ENCODE results near the gene SREBF1. TPM values are rescaled to one million over a fixed set of nuclear protein-coding genes. Genes with fewer than 3 reads are reported as not detected.

SREBF1 gene
- total and polyA plus RNA-seq, 2 of the 4 experiments (the other 2 are of a cell fraction): 3.4 to 20.4 TPM

DNA sequence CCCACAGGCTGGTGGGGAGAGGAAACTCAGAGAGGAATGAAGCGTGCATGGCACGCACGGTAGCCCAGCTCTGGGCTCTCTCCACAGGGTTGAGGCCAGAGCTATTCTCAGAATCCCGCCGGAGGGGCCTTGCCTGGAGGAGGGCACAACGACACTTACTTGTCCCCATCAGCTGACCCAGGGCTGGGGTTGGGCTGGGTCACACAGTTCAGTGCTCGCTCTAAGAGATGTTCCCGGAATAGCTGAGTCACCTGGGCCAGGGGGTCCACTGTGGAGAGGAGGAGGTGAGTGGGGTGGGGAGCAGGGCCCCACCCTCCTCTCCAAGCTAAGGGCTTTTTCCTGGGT lies 21.8 kb downstream of the SREBF1 start:
- CTCF ChIA-PET: no interaction called here
- 90% methylated on average over 4 of the region's 8 CpGs; no CpG with 5 or more reads in 1 of the 2 experiments for WGBS, 2 experiments (ENCODE audit: extremely low coverage in 2 of 2, insufficient read length in 1 of 2)
- DNase-seq: no peak
- ATAC-seq (ENCODE audit: low read depth): no peak
- no peak overlapping the region for H3K27ac ChIP-seq (ENCODE audit: insufficient read depth, low read length)
- H3K4me1 ChIP-seq (ENCODE audit: control insufficient read depth, insufficient read depth, low read length): peaks cover 21% of the 10 kb centered on the region
- no peaks in the 10 kb centered on the region for H3K27me3 ChIP-seq (ENCODE audit: control insufficient read depth, insufficient read depth, low read length)
- dilution Hi-C loops (cut with HindIII; ENCODE audit: low sequenced_read_pairs, unreplicated experiment): no loop called here
- no peaks in the 10 kb centered on the region for H3K9me3 ChIP-seq (ENCODE audit: control insufficient read depth, insufficient read depth, low read length)
- no peak overlapping the region for H2BK20ac ChIP-seq (ENCODE audit: low read depth, low read length)
- peaks cover 65% of the 10 kb centered on the region for H4K20me1 ChIP-seq (ENCODE audit: insufficient read depth, low read length)
- peaks cover 7% of the 10 kb centered on the region; the same call in 1 of the 2 replicates for H3K9me1 ChIP-seq (ENCODE audit: insufficient read depth, low read length)
- no peak overlapping the region for H3K14ac ChIP-seq (replicated peaks; ENCODE audit: low read depth, low read length)
- POLR2A ChIA-PET (ENCODE audit: unreplicated experiment): no interaction called here
- BruUV-seq (replicated peaks): no TSS peak
- no peak overlapping the region for H4K8ac ChIP-seq (ENCODE audit: low read depth in 2 of 2, low read length in 2 of 2)
- H2AK9ac ChIP-seq (replicated peaks; ENCODE audit: low read depth, low read length, poor library complexity): no peak overlapping the region
- no peak overlapping the region for H2BK15ac ChIP-seq (ENCODE audit: low read depth, low read length)
- H2BK5ac ChIP-seq (ENCODE audit: low read depth, low read length, poor library complexity, severe bottlenecking): no peak overlapping the region
- H3K9ac ChIP-seq (ENCODE audit: low read depth, low read length): no peak overlapping the region
- no peak overlapping the region for H4K91ac ChIP-seq (ENCODE audit: insufficient read depth, low read depth, low read length)
- H3K36me3 ChIP-seq (ENCODE audit: control insufficient read depth, insufficient read depth, low read length): peaks cover 71% of the 10 kb centered on the region
- H3K4me2 ChIP-seq (ENCODE audit: low read depth, low read length): no peak overlapping the region
- no peak overlapping the region for H2BK120ac ChIP-seq (ENCODE audit: low read depth, low read length)
- no peak overlapping the region for H3K23ac ChIP-seq (ENCODE audit: low read depth, low read length)
- intact Hi-C loops (cut with micrococcal nuclease): no loop called here
- no peak overlapping the region for H3K4ac ChIP-seq (ENCODE audit: low read depth, low read length)
- H2AK5ac ChIP-seq (ENCODE audit: low read depth, low read length): no peak overlapping the region
- no peak overlapping the region for H3K56ac ChIP-seq (ENCODE audit: extremely low read depth, insufficient read depth, low read length)
- peaks cover 3 to 40% of the 10 kb centered on the region in 2 experiments; a peak in 2 of 4 replicates for H3K79me1 ChIP-seq (ENCODE audit: low read depth in 1 of 2, low read length in 2 of 2)
- TF ChIP-seq, protein P1, sequence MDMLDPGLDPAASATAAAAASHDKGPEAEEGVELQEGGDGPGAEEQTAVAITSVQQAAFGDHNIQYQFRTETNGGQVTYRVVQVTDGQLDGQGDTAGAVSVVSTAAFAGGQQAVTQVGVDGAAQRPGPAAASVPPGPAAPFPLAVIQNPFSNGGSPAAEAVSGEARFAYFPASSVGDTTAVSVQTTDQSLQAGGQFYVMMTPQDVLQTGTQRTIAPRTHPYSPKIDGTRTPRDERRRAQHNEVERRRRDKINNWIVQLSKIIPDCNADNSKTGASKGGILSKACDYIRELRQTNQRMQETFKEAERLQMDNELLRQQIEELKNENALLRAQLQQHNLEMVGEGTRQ (IDR thresholded peaks at IDR 0.05; ENCODE audit: low read depth, low read length): no peak
- no peak for TF ChIP-seq MXI1 (IDR thresholded peaks at IDR 0.05; ENCODE audit: borderline replicate concordance, low read depth, low read length)
- TF ChIP-seq FOS (IDR thresholded peaks at IDR 0.05; ENCODE audit: low read depth, low read length): no peak
- TF ChIP-seq SMC3 (IDR thresholded peaks at IDR 0.05; ENCODE audit: low read depth, low read length): no peak
- no peak for TF ChIP-seq MAFK (IDR thresholded peaks at IDR 0.05; ENCODE audit: low read depth, low read length)
- no peak for TF ChIP-seq CEBPB (IDR thresholded peaks at IDR 0.05; ENCODE audit: low read depth, low read length)
- TF ChIP-seq, protein P2, sequence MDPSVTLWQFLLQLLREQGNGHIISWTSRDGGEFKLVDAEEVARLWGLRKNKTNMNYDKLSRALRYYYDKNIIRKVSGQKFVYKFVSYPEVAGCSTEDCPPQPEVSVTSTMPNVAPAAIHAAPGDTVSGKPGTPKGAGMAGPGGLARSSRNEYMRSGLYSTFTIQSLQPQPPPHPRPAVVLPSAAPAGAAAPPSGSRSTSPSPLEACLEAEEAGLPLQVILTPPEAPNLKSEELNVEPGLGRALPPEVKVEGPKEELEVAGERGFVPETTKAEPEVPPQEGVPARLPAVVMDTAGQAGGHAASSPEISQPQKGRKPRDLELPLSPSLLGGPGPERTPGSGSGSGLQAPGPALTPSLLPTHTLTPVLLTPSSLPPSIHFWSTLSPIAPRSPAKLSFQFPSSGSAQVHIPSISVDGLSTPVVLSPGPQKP (IDR thresholded peaks at IDR 0.05; ENCODE audit: borderline replicate concordance, low read depth, low read length): no peak
- TF ChIP-seq RAD21 (IDR thresholded peaks at IDR 0.05; ENCODE audit: low read length): no peak
- TF ChIP-seq RFX5 (IDR thresholded peaks at IDR 0.05; ENCODE audit: low read depth, low read length): no peak
- TF ChIP-seq RCOR1 (IDR thresholded peaks at IDR 0.05; ENCODE audit: insufficient replicate concordance, low read length): no peak
- no peak overlapping the region for H2AFZ ChIP-seq (replicated peaks; ENCODE audit: low read length, poor library complexity)
- no peak overlapping the region for H3K4me3 ChIP-seq (ENCODE audit: insufficient read depth, low read depth, low read length)
- in situ Hi-C loops (cut with MboI; ENCODE audit: low sequenced_read_pairs): no loop called here
- H4K5ac ChIP-seq (ENCODE audit: low read depth, low read length): no peak overlapping the region
- H3K18ac ChIP-seq (ENCODE audit: low read depth, low read length): no peak overlapping the region

Data from IMR-90 (cell line).